ENCODE data around the gene TBL3. TPM values are rescaled to one million over a fixed set of nuclear protein-coding genes. Genes with fewer than 3 reads are reported as not detected.
A peak's percentile ranks its signal among the peaks of the same experiment; 100 is the strongest.

TBL3 gene
- total RNA-seq, 5 donors from 2014 or later (not counting 1 experiment from before 2014, with no cell fraction given) = 21.1 to 45.6 (median 36.9) TPM

DNA sequence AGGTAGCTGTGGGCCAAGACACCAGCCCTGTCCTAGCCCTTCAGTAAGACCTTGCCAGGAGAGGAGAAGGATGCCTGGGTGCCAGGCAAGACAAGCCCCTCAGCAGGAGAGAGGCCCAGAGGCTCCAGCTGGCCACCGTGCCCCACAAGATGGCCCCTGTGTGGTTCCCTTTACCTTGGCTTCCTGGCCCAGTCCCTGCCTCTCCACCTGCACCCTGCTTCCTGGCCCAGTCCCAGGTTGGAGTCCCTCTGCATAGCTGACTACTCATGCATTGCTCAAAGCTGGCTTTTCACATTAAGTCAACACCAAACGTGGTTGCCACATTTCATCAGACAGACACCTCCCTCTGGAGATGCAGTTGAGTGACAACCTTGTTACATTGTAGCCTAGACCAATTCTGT, 21.9 kb downstream of the TBL3 start:
- Histone ChIP-seq H3K36me3 (ENCODE audit: control insufficient read depth in 2 of 2, extremely low read depth in 1 of 2, insufficient read depth in 1 of 2, low read length in 1 of 2) (peaks cover 2 to 15% of the 10 kb centered on the region in 2 donors), H3K4me1 (ENCODE audit: control insufficient read depth in 1 of 2, extremely low read depth in 1 of 2, insufficient read depth in 2 of 2, low read length in 2 of 2) (peaks cover 16 to 30% of the 10 kb centered on the region in 2 experiments), H3K4me3 (ENCODE audit: control insufficient read depth in 1 of 2, extremely low read depth in 1 of 2, low read length in 1 of 2) (no peak overlapping the region), H3K27me3 (replicated peaks in 1 of 2; ENCODE audit: control insufficient read depth in 2 of 2, extremely low read depth in 1 of 2, insufficient read depth in 2 of 2, low read length in 1 of 2) (peaks cover 2 to 25% of the 10 kb centered on the region in 2 experiments), H3K27ac (ENCODE audit: low read length) (peak overlapping the region; percentile 57), H3K9me3 (no peaks in the 10 kb centered on the region)
- POLR2A ChIA-PET = no interaction called here
- Mint-ChIP-seq H3K9me3 (no peaks in the 10 kb centered on the region), H3K4me3 (peak overlapping the region in 2 of 3 donors; percentile 21 to 29), H3K27me3 (peaks cover 2 to 8% of the 10 kb centered on the region in 2 donors), H3K36me3 (peaks cover 6% of the 10 kb centered on the region), H3K27ac (peak overlapping the region; percentile 48 to 84), H3K4me1 (peaks cover 5 to 25% (median 17%) of the 10 kb centered on the region in 3 donors)
- 83% methylated on average over 1 of the region's 2 CpGs for WGBS (ENCODE audit: insufficient coverage)
- ATAC-seq (replicated peaks in 1 of 4) = no peak
- peak in 1 of 35 experiments; percentile 50 for DNase-seq
- CTCF ChIA-PET = no interaction called here

DNA sequence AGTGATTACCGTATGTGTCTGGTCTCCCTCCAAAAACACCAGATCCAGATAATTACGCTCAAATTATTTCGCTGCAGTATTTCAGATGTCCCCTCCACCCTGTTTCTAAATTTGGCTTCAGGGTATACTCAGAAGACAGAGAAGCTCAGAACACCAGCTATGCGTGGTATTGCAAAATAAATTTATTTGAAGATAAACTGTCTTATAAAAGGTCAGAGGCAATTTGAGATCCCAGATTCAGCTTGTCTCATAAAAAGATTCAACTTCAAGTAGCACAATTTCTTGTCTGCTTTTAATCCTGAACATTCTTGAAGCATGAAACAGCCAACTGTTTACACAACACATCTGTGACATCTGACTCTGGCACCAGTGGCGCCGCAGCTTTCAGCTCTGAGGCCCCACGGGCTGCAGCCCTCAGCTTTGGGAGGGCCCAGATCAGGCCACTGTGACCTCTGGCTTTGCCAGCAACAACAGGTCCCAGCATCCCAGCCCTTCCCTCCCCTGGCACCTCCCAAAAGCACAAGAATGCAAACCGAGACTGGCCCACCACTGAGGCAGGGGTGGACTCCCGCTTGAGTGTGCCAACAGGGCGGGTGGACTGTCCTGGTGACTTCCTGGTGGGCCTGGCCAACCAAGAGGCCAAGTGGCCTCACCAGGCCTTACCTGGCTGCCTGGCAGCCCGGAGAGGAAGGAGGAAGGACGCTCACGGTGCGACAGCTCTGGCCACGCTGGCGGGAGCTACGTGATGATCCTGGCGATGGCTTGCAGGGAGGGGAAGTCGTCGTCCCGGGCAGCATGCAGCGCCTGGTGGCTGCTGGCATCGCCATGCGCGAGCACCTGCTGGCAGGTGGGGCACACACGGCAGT, 25.9 kb downstream of the TBL3 start:
- POLR2A ChIA-PET = no interaction called here
- WGBS (ENCODE audit: insufficient coverage) = 91% methylated on average over 16 of the region's 26 CpGs
- Histone ChIP-seq H3K36me3 (ENCODE audit: control insufficient read depth in 2 of 2, extremely low read depth in 1 of 2, insufficient read depth in 1 of 2, low read length in 1 of 2) (peaks cover 21 to 52% of the 10 kb centered on the region in 2 donors), H3K4me1 (ENCODE audit: control insufficient read depth in 1 of 2, extremely low read depth in 1 of 2, insufficient read depth in 2 of 2, low read length in 2 of 2) (peaks cover 0 to 4% of the 10 kb centered on the region in 2 experiments), H3K27ac (ENCODE audit: low read length) (no peak overlapping the region), H3K27me3 (replicated peaks in 1 of 2; ENCODE audit: control insufficient read depth in 2 of 2, extremely low read depth in 1 of 2, insufficient read depth in 2 of 2, low read length in 1 of 2) (no peaks in the 10 kb centered on the region), H3K4me3 (ENCODE audit: control insufficient read depth in 1 of 2, extremely low read depth in 1 of 2, low read length in 1 of 2) (no peak overlapping the region), H3K9me3 (no peaks in the 10 kb centered on the region)
- Mint-ChIP-seq H3K9me3 (no peaks in the 10 kb centered on the region), H3K27me3 (no peaks in the 10 kb centered on the region), H3K4me3 (no peak overlapping the region), H3K4me1 (peaks cover 0 to 6% (median 0%) of the 10 kb centered on the region in 3 donors), H3K36me3 (peaks cover 14% of the 10 kb centered on the region), H3K27ac (no peak overlapping the region)
- DNase-seq = no peak
- ATAC-seq (replicated peaks in 1 of 4) = no peak
- CTCF ChIA-PET = interaction anchor here in 1 of 2 donors (0.6 kb wide), 1 partner anchor 252 kb away, joined by 5 read pairs; no protein-coding TSS in a partner anchor

DNA sequence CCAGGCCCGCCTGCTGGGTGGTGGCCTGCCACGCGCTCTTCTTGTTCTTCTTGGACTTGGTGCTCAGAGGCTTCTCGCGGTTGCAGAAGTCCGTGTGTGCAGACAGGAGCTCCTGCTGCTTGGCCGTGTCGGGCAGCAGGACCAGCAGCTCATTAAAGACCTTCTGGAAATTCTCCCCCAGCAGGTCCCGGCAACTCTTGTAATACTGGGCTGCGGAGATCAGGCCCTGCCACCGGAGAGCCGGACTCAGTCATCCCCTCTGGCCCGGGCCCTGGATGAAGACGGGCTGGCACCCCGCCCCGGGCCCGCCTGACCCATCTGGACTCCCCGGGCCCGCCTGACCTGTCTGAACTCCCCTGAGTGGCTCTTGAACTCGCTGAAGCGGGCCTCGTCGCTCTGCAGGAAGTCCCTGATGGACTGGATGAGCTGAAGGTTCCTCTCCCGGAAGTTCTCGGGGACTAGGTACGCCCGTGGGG, 26.5 kb downstream of the TBL3 start:
- peaks cover 0 to 5% of the 10 kb centered on the region in 2 experiments for H3K4me1 ChIP-seq (ENCODE audit: control insufficient read depth in 1 of 2, extremely low read depth in 1 of 2, insufficient read depth in 2 of 2, low read length in 2 of 2)
- Mint-ChIP-seq H3K4me1 (peaks cover 0 to 4% (median 0%) of the 10 kb centered on the region in 3 donors), H3K27me3 (no peaks in the 10 kb centered on the region), H3K27ac (no peak overlapping the region), H3K4me3 (no peak overlapping the region), H3K9me3 (no peaks in the 10 kb centered on the region), H3K36me3 (peaks cover 14% of the 10 kb centered on the region)
- ChIA-PET POLR2A (no interaction called here), CTCF (no interaction called here)
- H3K27me3 ChIP-seq (replicated peaks in 1 of 2; ENCODE audit: control insufficient read depth in 2 of 2, extremely low read depth in 1 of 2, insufficient read depth in 2 of 2, low read length in 1 of 2) = no peaks in the 10 kb centered on the region
- no peak for ATAC-seq (replicated peaks in 1 of 4)
- WGBS (ENCODE audit: insufficient coverage) = 96% methylated on average over 23 of the region's 27 CpGs
- H3K27ac ChIP-seq (ENCODE audit: low read length) = no peak overlapping the region
- DNase-seq = no peak
- no peak overlapping the region for H3K4me3 ChIP-seq (ENCODE audit: control insufficient read depth in 1 of 2, extremely low read depth in 1 of 2, low read length in 1 of 2)
- no peaks in the 10 kb centered on the region for H3K9me3 ChIP-seq
- peaks cover 23 to 59% of the 10 kb centered on the region in 2 donors for H3K36me3 ChIP-seq (ENCODE audit: control insufficient read depth in 2 of 2, extremely low read depth in 1 of 2, insufficient read depth in 1 of 2, low read length in 1 of 2)

DNA sequence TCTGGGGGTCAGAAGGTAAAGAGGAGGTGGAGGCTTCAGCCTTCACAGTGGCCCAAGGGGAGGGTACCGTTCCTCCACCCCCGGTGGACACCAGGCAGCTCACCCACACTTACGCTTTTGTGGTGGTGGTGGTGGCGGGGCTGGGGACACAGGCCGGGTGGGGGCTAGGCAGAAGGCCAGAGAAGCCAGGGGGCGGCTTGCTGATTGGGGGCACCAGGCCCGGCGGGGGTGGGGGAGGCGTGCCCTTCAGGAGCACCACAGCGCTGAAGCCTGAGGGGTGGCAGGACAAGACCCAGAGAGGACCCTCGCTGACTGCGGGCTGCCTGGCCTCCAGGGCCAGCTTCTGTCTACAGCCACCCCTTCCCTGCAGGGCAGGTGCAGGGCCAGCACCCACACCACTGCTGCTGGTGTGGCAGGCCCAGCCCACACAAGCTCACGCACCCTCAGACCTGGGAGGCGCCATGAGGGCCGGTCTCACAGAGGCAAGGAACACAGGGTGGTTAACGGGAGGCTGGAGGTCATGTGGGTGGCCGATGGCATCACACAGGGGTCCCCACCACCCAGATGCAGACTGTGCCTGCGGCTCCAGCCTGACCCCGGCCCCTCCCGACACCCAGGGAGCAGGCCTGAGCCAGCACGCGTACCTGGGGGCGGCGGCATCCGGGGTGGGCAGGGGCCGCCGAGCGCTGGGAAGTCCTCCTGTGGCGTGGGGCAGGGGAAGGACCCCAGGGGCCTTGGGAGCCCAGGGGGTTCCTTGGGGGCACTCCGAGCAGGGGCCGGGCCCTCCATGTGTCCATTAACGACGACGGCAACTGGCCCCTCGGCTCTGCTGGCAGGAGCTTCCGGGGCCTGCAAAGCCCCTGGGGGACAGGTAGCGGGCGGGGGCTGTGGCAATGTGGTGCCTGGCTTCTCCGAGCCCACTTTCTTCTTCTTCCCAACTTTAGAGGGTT, 27.3 kb downstream of the TBL3 start:
- Mint-ChIP-seq H3K4me3 (no peak overlapping the region), H3K36me3 (peaks cover 14% of the 10 kb centered on the region), H3K9me3 (no peaks in the 10 kb centered on the region), H3K4me1 (peaks cover 0 to 4% (median 3%) of the 10 kb centered on the region in 3 donors), H3K27ac (no peak overlapping the region), H3K27me3 (no peaks in the 10 kb centered on the region)
- Histone ChIP-seq H3K9me3 (no peaks in the 10 kb centered on the region), H3K4me3 (ENCODE audit: control insufficient read depth in 1 of 2, extremely low read depth in 1 of 2, low read length in 1 of 2) (no peak overlapping the region), H3K27me3 (replicated peaks in 1 of 2; ENCODE audit: control insufficient read depth in 2 of 2, extremely low read depth in 1 of 2, insufficient read depth in 2 of 2, low read length in 1 of 2) (no peaks in the 10 kb centered on the region), H3K36me3 (ENCODE audit: control insufficient read depth in 2 of 2, extremely low read depth in 1 of 2, insufficient read depth in 1 of 2, low read length in 1 of 2) (peaks cover 28 to 61% of the 10 kb centered on the region in 2 donors), H3K27ac (ENCODE audit: low read length) (no peak overlapping the region), H3K4me1 (ENCODE audit: control insufficient read depth in 1 of 2, extremely low read depth in 1 of 2, insufficient read depth in 2 of 2, low read length in 2 of 2) (peaks cover 0 to 12% of the 10 kb centered on the region in 2 experiments)
- ATAC-seq (replicated peaks in 1 of 4) (no peak), DNase-seq (no peak)
- ChIA-PET POLR2A (no interaction called here), CTCF (no interaction called here)
- WGBS (ENCODE audit: insufficient coverage) = 96% methylated on average over 25 of the region's 39 CpGs

DNA sequence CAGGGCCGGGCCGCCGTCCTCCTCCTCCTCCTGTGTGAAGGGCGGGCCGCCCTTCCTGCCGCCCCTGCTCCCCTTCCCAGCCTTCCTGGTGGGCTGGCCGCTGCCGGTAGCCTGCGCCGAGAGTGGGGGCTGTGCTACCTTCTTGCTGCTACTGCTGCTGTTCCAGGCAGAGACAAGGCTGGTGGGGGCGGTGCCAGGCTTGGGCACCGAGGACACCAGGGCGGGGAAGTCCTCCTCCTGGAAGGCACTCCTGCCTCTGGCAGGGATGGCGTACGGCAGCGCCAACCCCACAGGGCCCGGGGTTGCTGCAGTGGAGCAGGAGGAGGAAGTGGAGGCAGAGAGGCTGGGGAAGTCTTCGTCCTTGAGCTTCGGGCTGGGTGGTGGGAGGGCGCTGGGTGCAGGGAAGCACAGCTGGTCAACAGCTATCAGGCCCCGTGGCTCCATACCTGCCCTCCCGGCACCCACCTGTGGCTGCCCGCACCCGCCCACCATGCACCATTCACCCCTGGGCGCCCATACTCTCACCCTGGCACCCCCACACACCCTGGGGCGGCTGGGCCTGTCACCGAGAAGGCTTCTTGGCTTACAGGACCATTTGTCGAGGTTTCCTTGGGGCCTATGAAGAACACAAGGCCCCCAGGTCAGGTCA, 28.1 kb downstream of the TBL3 start:
- H3K27me3 Mint-ChIP-seq = no peaks in the 10 kb centered on the region
- no peak overlapping the region for H3K4me3 Mint-ChIP-seq
- Histone ChIP-seq H3K27me3 (replicated peaks in 1 of 2; ENCODE audit: control insufficient read depth in 2 of 2, extremely low read depth in 1 of 2, insufficient read depth in 2 of 2, low read length in 1 of 2) (no peaks in the 10 kb centered on the region), H3K4me1 (ENCODE audit: control insufficient read depth in 1 of 2, extremely low read depth in 1 of 2, insufficient read depth in 2 of 2, low read length in 2 of 2) (peaks cover 2 to 21% of the 10 kb centered on the region in 2 experiments), H3K9me3 (no peaks in the 10 kb centered on the region), H3K4me3 (ENCODE audit: control insufficient read depth in 1 of 2, extremely low read depth in 1 of 2, low read length in 1 of 2) (no peak overlapping the region), H3K27ac (ENCODE audit: low read length) (no peak overlapping the region), H3K36me3 (ENCODE audit: control insufficient read depth in 2 of 2, extremely low read depth in 1 of 2, insufficient read depth in 1 of 2, low read length in 1 of 2) (peaks cover 28 to 61% of the 10 kb centered on the region in 2 donors)
- H3K4me1 Mint-ChIP-seq = peaks cover 2 to 11% (median 8%) of the 10 kb centered on the region in 3 donors
- DNase-seq (no peak), ATAC-seq (replicated peaks in 1 of 4) (no peak)
- H3K9me3 Mint-ChIP-seq = no peaks in the 10 kb centered on the region
- H3K36me3 Mint-ChIP-seq = peaks cover 14% of the 10 kb centered on the region
- ChIA-PET CTCF (no interaction called here), POLR2A (no interaction called here)
- 95% methylated on average over 21 of the region's 28 CpGs for WGBS (ENCODE audit: insufficient coverage)
- H3K27ac Mint-ChIP-seq = no peak overlapping the region

DNA sequence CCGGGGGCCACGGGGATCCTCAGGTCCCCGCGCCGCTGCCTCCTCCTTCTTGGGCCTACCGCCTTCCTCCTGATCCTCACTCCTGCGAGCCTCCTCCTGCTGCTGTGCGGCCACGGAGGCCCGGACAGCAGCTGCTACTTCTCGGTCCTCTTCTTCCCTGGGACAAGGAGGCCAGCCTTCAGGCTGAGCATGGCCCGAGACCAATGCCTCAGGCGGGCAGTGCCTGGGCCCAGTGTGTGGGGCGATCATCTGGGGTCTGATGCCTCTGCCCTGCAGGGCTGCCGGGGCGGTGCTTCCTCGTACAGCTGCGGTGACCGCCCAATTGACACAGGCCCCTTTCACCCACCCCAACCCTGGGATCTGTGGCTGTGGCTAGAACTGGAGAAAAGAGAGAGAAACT, 29.2 kb downstream of the TBL3 start:
- Histone ChIP-seq H3K36me3 (ENCODE audit: control insufficient read depth in 2 of 2, extremely low read depth in 1 of 2, insufficient read depth in 1 of 2, low read length in 1 of 2) (peaks cover 30 to 61% of the 10 kb centered on the region in 2 donors), H3K4me1 (ENCODE audit: control insufficient read depth in 1 of 2, extremely low read depth in 1 of 2, insufficient read depth in 2 of 2, low read length in 2 of 2) (peaks cover 2 to 31% of the 10 kb centered on the region in 2 experiments), H3K27me3 (replicated peaks in 1 of 2; ENCODE audit: control insufficient read depth in 2 of 2, extremely low read depth in 1 of 2, insufficient read depth in 2 of 2, low read length in 1 of 2) (no peaks in the 10 kb centered on the region), H3K9me3 (no peaks in the 10 kb centered on the region), H3K27ac (ENCODE audit: low read length) (no peak overlapping the region), H3K4me3 (ENCODE audit: control insufficient read depth in 1 of 2, extremely low read depth in 1 of 2, low read length in 1 of 2) (no peak overlapping the region)
- Mint-ChIP-seq H3K4me3 (no peak overlapping the region), H3K27me3 (no peaks in the 10 kb centered on the region), H3K4me1 (peaks cover 8 to 17% (median 11%) of the 10 kb centered on the region in 3 donors), H3K36me3 (peaks cover 14% of the 10 kb centered on the region), H3K27ac (no peak overlapping the region), H3K9me3 (no peaks in the 10 kb centered on the region)
- 97% methylated on average over 10 of the region's 19 CpGs for WGBS (ENCODE audit: insufficient coverage)
- ATAC-seq (replicated peaks in 1 of 4) (no peak), DNase-seq (no peak)
- CTCF ChIA-PET = no interaction called here
- POLR2A ChIA-PET = no interaction called here
